Measurements from ENCODE around the gene CCDC88B.

- TF ChIP-seq POLR2A (IDR thresholded peaks at IDR 0.05), result no peak
- peak in 1 of 3 experiments; percentile 14 for TF ChIP-seq CTCF (IDR thresholded peaks at IDR 0.05)
These were observed 16.8 kb downstream of the CCDC88B start for GRCh38 chr11:64356498-64357411.

All from testis (tissue), 2 donors.